Right lobe of liver (tissue), 4 donors: ENCODE measurements around the gene NBPF11.
"Not testable (repeated sequence)": the region's sequence is repeated elsewhere in the genome, so short reads cannot be mapped to it uniquely, and the experiment has no call there.

Experiments
- CTCF ChIP-seq, 4 donors: fragments of 200-600 bp in 3 of 4; fragments of 450-650 bp in 1 of 4; IDR thresholded peaks; one replicate each; pipeline versions ENCODE4 v1.5.1 to v1.8.0; 2016 to 2022; ENCODE audit warnings: antibody characterized with exemption in 4 of 4, mild to moderate bottlenecking in 2 of 4
- POLR2A ChIP-seq: fragments of 450-650 bp; IDR thresholded peaks from one replicate; pipeline ENCODE4 v1.6.1; 2017; ENCODE audit warnings: antibody characterized with exemption, mild to moderate bottlenecking
- donor health status: DM: no; HTN: no; CAD: no.
- donor health status: DM: no; HTN: no; CAD: no.
- donor health status: DM: no; HTN: yes; CAD: no.

- TF ChIP-seq CTCF (IDR thresholded peaks at IDR 0.05); POLR2A: not testable (repeated sequence)
These were observed 5.7 kb upstream of the NBPF11 start for GRCh38 chr1:148157803-148158202.
